DND-41 (cell line): ENCODE results near the gene DRGX.

Experiments used
- ATAC-seq: fragments of 200-7000 bp; cut with Tn5 transposase; 3 replicates; pipeline ENCODE4 v1.9.1; 2021; ENCODE audit warnings: low read depth; ENCODE audit not compliant: insufficient read depth
- DNase-seq: peaks from one replicate; pipeline ENCODE4 v3.0.0-alpha.2; 2020
- H2AFZ ChIP-seq: 2 replicates; pipeline ENCODE4 v1.6.0; 2012; ENCODE audit warnings: low read depth, low read length
- H3K27ac ChIP-seq: 2 replicates; pipeline ENCODE4 v1.5.1; 2012; ENCODE audit warnings: low read length, inconsistent platforms
- H3K27me3 ChIP-seq: fragments of 200-600 bp; sonication (generic); 2 replicates; pipeline ENCODE4 v1.6.0; 2012; ENCODE audit warnings: low read length, mild to moderate bottlenecking, inconsistent platforms; ENCODE audit not compliant: insufficient read depth, poor library complexity
- H3K36me3 ChIP-seq: 2 replicates; pipeline ENCODE4 v1.5.1; 2012; ENCODE audit warnings: low read length, inconsistent platforms; ENCODE audit not compliant: insufficient read depth
- H3K4me1 ChIP-seq: 2 replicates; pipeline ENCODE4 v1.5.1; 2012; ENCODE audit warnings: mild to moderate bottlenecking, low read length; ENCODE audit not compliant: insufficient read depth
- H3K4me2 ChIP-seq: 2 replicates; pipeline ENCODE4 v1.6.0; 2012; ENCODE audit warnings: mild to moderate bottlenecking, moderate library complexity, low read length, inconsistent platforms; ENCODE audit not compliant: insufficient read depth
- H3K4me3 ChIP-seq, 2 experiments: fragments of 200-600 bp in 1 of 2; shearing (Covaris generic) in 1 of 2; 2 replicates each; pipeline ENCODE4 v1.5.1; 2012 to 2016; ENCODE audit warnings: inconsistent platforms in 2 of 2, low read length in 2 of 2, mild to moderate bottlenecking in 2 of 2, low read depth in 1 of 2, moderate library complexity in 1 of 2
- H3K79me2 ChIP-seq: 2 replicates; pipeline ENCODE4 v1.6.0; 2012; ENCODE audit warnings: low read length, inconsistent platforms; ENCODE audit not compliant: insufficient read depth
- H3K9ac ChIP-seq: 2 replicates; pipeline ENCODE4 v1.6.0; 2012; ENCODE audit warnings: low read depth, mild to moderate bottlenecking, inconsistent platforms, low read length, moderate library complexity
- H3K9me3 ChIP-seq: 2 replicates; pipeline ENCODE4 v1.5.1; 2012; ENCODE audit warnings: low read length, moderate library complexity, mild to moderate bottlenecking, inconsistent platforms; ENCODE audit not compliant: insufficient read depth, severe bottlenecking
- H4K20me1 ChIP-seq: 2 replicates; pipeline ENCODE4 v1.6.0; 2012; ENCODE audit warnings: low read length; ENCODE audit not compliant: insufficient read depth
- CTCF ChIP-seq: IDR thresholded peaks from 2 replicates; pipeline ENCODE4 v1.5.1; 2012; ENCODE audit warnings: borderline replicate concordance, low read length, moderate library complexity, mild to moderate bottlenecking; ENCODE audit not compliant: poor library complexity, severe bottlenecking; ENCODE audit errors: extremely low read depth
- EZH2 ChIP-seq: IDR thresholded peaks from 3 replicates; pipeline ENCODE4 v1.6.1; 2012; ENCODE audit warnings: borderline replicate concordance, low read depth, mild to moderate bottlenecking, moderate library complexity, low read length, inconsistent platforms; ENCODE audit not compliant: severe bottlenecking

The DRGX gene

GRCh38 chr10:49325131-49325915 lies 70.6 kb downstream of the DRGX start:
- ATAC-seq (no peak), DNase-seq (no peak)
- H4K20me1 ChIP-seq: no peaks in the 10 kb centered on the region
- H3K4me2 ChIP-seq: no peak overlapping the region
- H3K27ac ChIP-seq: no peak overlapping the region
- no peaks in the 10 kb centered on the region for H3K79me2 ChIP-seq
- H3K9me3 ChIP-seq: no peaks in the 10 kb centered on the region
- no peaks in the 10 kb centered on the region for H3K4me1 ChIP-seq
- H3K4me3 ChIP-seq: no peak overlapping the region
- TF ChIP-seq CTCF: no peak
- no peak for TF ChIP-seq EZH2
- no peaks in the 10 kb centered on the region for H3K27me3 ChIP-seq
- no peaks in the 10 kb centered on the region for H3K36me3 ChIP-seq
- H3K9ac ChIP-seq: no peak overlapping the region
- H2AFZ ChIP-seq: no peak overlapping the region

GRCh38 chr10:49324711-49325110 lies 71.2 kb downstream of the DRGX start:
- no peaks in the 10 kb centered on the region for H3K79me2 ChIP-seq
- H3K4me1 ChIP-seq: no peaks in the 10 kb centered on the region
- no peaks in the 10 kb centered on the region for H4K20me1 ChIP-seq
- H2AFZ ChIP-seq: no peak overlapping the region
- DNase-seq (no peak), ATAC-seq (no peak)
- H3K4me2 ChIP-seq: no peak overlapping the region
- no peaks in the 10 kb centered on the region for H3K27me3 ChIP-seq
- no peak overlapping the region for H3K27ac ChIP-seq
- no peak overlapping the region for H3K4me3 ChIP-seq
- no peaks in the 10 kb centered on the region for H3K9me3 ChIP-seq
- TF ChIP-seq EZH2 (no peak), CTCF (peak; percentile 32)
- no peak overlapping the region for H3K9ac ChIP-seq
- no peaks in the 10 kb centered on the region for H3K36me3 ChIP-seq

- TF ChIP-seq EZH2: no peak
- ATAC-seq: no peak
These were observed 72.0 kb downstream of the DRGX start for GRCh38 chr10:49323896-49324270.

DNA sequence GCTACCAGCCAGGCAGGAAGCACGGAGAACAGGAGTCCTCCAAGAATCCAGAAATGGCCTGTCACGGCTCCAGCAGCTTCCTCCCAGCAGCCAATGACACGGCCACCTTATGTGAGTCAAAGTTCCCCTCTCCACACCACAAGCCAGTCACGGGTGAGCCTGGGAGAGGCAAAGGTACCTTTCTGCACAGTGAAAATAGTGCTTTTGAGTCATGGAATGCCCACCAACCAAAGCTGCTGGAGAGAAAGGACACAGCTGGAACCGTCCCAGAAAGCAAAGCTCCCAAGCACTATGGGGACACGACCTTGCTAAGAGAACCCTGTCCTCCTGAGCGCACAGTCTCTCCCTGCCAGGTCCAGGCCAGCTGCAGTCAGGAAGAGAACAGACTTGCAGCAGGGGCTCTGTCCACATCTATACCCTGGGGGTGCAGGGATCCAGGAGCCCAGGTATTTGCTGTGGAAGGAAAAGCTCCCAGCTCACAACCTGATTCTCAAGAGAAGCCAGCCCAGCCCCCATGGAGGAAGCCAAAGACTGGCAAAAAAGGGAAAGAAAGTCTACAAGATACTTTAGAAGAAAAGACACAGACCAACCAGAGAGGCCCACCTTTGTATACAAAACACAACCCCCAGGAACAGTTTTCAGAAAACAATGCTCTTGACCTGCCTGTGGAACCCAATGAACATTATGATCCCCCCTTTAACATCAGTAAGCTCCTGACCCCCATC lies 72.6 kb downstream of the DRGX start:
- Histone ChIP-seq H3K27me3 (no peaks in the 10 kb centered on the region), H3K9ac (no peak overlapping the region), H3K79me2 (no peaks in the 10 kb centered on the region), H4K20me1 (no peaks in the 10 kb centered on the region), H3K9me3 (no peaks in the 10 kb centered on the region), H3K4me1 (no peaks in the 10 kb centered on the region), H2AFZ (no peak overlapping the region; the same call in 1 of the 2 replicates), H3K36me3 (no peaks in the 10 kb centered on the region), H3K4me2 (no peak overlapping the region), H3K4me3 (no peak overlapping the region), H3K27ac (no peak overlapping the region)
- no peak for TF ChIP-seq EZH2
- no peak for TF ChIP-seq CTCF
- no peak for DNase-seq
- ATAC-seq: no peak

More at GRCh38 chr10:49323896-49324270, 72.0 kb downstream of the DRGX start:
- no peaks in the 10 kb centered on the region for H3K4me1 ChIP-seq
- no peak for DNase-seq
- H3K79me2 ChIP-seq: no peaks in the 10 kb centered on the region
- H3K27ac ChIP-seq: no peak overlapping the region
- H3K4me3 ChIP-seq: no peak overlapping the region
- no peak overlapping the region for H2AFZ ChIP-seq
- no peaks in the 10 kb centered on the region for H3K9me3 ChIP-seq
- H3K36me3 ChIP-seq: no peaks in the 10 kb centered on the region
- no peaks in the 10 kb centered on the region for H4K20me1 ChIP-seq
- H3K9ac ChIP-seq: no peak overlapping the region
- no peak overlapping the region for H3K4me2 ChIP-seq
- no peaks in the 10 kb centered on the region for H3K27me3 ChIP-seq
